Sigmoid colon (tissue), 4 donors: Measurements from ENCODE around the gene SAFB.

Experiments used
- CTCF ChIP-seq, 4 experiments: fragments of 450-650 bp in 3 of 4; fragments of 200-600 bp in 1 of 4; IDR thresholded peaks; one replicate each; pipeline ENCODE4 v1.5.1; 2016 to 2019; ENCODE audit warnings: antibody characterized with exemption in 4 of 4, mild to moderate bottlenecking in 3 of 4, moderate library complexity in 2 of 4
- EP300 ChIP-seq, 4 donors: sonication (generic); formaldehyde crosslinking; IDR thresholded peaks; one replicate each; pipeline ENCODE4 v1.6.1; 2017; ENCODE audit warnings: antibody characterized with exemption in 4 of 4
- POLR2AphosphoS5 ChIP-seq, 4 donors: sonication (generic); formaldehyde crosslinking; IDR thresholded peaks; one replicate each; pipeline ENCODE4 v1.6.1; 2017; ENCODE audit warnings: antibody characterized with exemption in 4 of 4

DNA sequence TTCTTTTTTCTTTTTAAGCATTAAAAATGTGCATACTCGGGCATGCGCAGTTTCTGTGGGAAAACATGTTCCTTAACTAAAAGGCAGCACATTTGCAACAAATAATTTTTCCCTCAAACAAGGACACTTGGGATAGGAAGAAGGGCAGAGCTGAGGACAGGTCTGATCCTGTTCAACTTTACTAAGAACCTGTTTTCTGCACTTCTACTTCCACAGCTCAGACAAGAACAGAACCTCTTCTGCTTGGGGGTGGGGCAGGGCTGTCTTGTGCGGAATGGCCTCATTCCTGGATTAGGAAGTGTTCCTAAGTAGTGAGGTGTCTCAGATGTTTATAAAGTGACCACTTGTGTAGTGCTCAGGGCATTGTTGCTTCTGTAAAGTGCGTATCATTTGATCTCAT, 18.3 kb downstream of the SAFB start:
- TF ChIP-seq CTCF (IDR thresholded peaks at IDR 0.05), result no peak
- TF ChIP-seq POLR2AphosphoS5 (IDR thresholded peaks at IDR 0.05), result no peak
- TF ChIP-seq EP300 (IDR thresholded peaks at IDR 0.05), result no peak
